AG04449 (cell line): ENCODE measurements around the gene KPNA4.

Source experiments
- CTCF ChIA-PET: fragments of 350-600 bp; formaldehyde crosslinking; extraction: SDS; loops from one replicate; lab custom pipeline; 2021; ENCODE audit warnings: antibody characterized with exemption; lab: Yijun Ruan, JAX
- POLR2A ChIA-PET: fragments of 400-600, 350-600 bp; formaldehyde crosslinking; extraction: SDS; loops from one replicate; lab custom pipeline; 2020; ENCODE audit warnings: antibody characterized with exemption, inconsistent platforms; lab: Yijun Ruan, JAX
- DNase-seq: peaks from one replicate; pipeline ENCODE4 v3.0.0-alpha.2; 2010; ENCODE audit warnings: low read depth, low spot score
- H3K4me3 ChIP-seq: 2 replicates; pipeline ENCODE4 v1.5.1; 2011; ENCODE audit warnings: low read depth, mild to moderate bottlenecking, control low read depth, low read length
- CTCF ChIP-seq: IDR thresholded peaks from one replicate; pipeline ENCODE4 v1.5.1; 2011; ENCODE audit warnings: mild to moderate bottlenecking, moderate library complexity, low read length, control low read depth, inconsistent platforms; ENCODE audit not compliant: insufficient read depth; ENCODE audit errors: missing control alignments

Gene KPNA4

DNA sequence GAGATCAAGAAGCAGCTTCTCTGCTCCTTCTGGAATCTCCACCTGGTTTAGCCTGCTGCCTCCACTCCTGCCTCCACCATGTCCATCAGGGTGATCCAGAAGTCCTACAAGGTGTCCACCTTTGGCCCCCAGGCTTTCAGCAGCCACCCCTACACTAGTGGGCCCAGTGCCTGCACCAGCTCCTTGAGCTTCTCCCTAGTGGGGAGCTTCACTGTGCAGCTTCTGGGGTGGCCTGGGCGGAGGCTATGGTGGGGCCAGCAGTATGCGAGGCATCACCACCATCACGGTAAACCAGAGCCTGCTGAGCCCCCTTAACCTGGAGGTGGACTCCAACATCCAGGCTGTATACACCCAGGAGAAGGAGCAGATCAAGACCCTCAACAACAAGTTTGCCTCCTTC lies 2.4 kb upstream of the KPNA4 start:
- DNase-seq, result no peak
- no peak for TF ChIP-seq CTCF
- no peak overlapping the region for H3K4me3 ChIP-seq
- ChIA-PET CTCF (no interaction called here), POLR2A (no interaction called here)

DNA sequence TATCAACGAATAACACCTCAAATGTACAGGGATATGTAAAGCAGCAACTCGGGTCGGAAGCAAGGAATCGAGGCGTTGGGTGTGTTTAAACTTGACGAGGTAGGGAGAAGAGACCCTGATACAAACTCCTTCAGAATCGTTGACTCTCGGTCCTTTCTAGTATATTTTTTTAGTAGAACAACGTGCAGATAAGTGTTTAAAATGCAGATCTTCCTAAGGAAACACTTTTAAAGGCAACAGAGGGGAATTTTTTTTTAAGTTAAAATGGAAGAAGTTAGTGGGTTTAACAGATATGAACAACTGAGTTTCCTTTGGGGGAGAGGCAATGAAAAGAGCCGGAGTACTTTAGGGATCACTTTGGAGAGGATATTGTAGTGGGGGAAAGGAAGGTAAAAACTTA lies 1.1 kb upstream of the KPNA4 start:
- ChIA-PET CTCF (no interaction called here), POLR2A (interaction anchor here (0.6 to 0.9 kb wide), 2 partner anchors 13 to 655 kb away, joined by 3 read pairs; partner anchors contain the start of gene NMD3)
- DNase-seq, result no peak
- peak overlapping the region; percentile 82 for H3K4me3 ChIP-seq
- no peak for TF ChIP-seq CTCF

- ChIA-PET POLR2A (interaction anchor here (0.8 kb wide), 1 partner anchor 692 kb away, joined by 3 read pairs; no protein-coding TSS in a partner anchor), CTCF (no interaction called here)
- peak overlapping the region; percentile 71 for H3K4me3 ChIP-seq
- DNase-seq, result no peak
- no peak for TF ChIP-seq CTCF
Observed at GRCh38 chr3:160564949-160565441, 376 bp downstream of the KPNA4 start.

GRCh38 chr3:160564258-160564911 lies 986 bp downstream of the KPNA4 start:
- ChIA-PET POLR2A (interaction anchor here (0.6 kb wide), 1 partner anchor 8 kb away, joined by 3 read pairs; no protein-coding TSS in a partner anchor), CTCF (interaction anchor here (0.7 to 0.9 kb wide), 2 partner anchors 43 to 1462 kb away, joined by 3 to 4 read pairs; no protein-coding TSS in a partner anchor)
- H3K4me3 ChIP-seq, result peak overlapping the region; percentile 71
- TF ChIP-seq CTCF, result no peak
- DNase-seq, result no peak

- CTCF ChIA-PET, result interaction anchor here (0.8 kb wide), 1 partner anchor 25 kb away, joined by 3 read pairs; no protein-coding TSS in a partner anchor
- no peak for DNase-seq
- no peak overlapping the region for H3K4me3 ChIP-seq
- POLR2A ChIA-PET, result no interaction called here
- TF ChIP-seq CTCF, result no peak
Observed at GRCh38 chr3:160562952-160563351, 2.4 kb downstream of the KPNA4 start.

GRCh38 chr3:160557571-160557970 lies 7.8 kb downstream of the KPNA4 start:
- POLR2A ChIA-PET, result no interaction called here
- TF ChIP-seq CTCF, result no peak
- no peak overlapping the region for H3K4me3 ChIP-seq
- DNase-seq, result no peak
- CTCF ChIA-PET, result interaction anchor here (1.3 kb wide), 1 partner anchor 19 kb away, joined by 3 read pairs; no protein-coding TSS in a partner anchor
